ENCODE measurements around the gene DRG1. TPM values are rescaled to one million over a fixed set of nuclear protein-coding genes. Genes with fewer than 3 reads are reported as not detected.

DRG1 gene
- total RNA-seq, 4 donors from 2014 or later, result 57.7 to 67.6 (median 66.3) TPM

DNA sequence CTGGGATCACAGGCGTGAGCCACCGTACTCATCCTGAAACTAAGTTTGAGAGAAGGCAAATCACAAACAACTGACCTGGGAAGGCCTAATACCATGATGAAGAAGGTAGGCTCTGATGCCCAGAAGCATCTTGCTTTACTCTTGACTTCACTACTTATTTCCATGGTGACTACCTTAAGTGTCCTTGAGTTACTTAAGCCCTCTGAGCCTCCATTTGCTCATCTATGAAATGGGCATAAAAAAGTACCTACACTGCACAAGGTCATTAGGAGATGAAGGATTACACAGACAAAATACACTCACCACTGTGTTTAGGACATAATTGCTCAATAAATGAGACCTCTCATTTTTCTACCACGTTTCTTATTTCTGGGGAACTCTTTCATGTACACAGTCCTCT lies 62.3 kb downstream of the DRG1 start:
- no peaks in the 10 kb centered on the region for H3K9me3 ChIP-seq
- 95 to 97% methylated on average over 3 of the region's 3 CpGs for WGBS, 2 donors
- no peak for DNase-seq

DNA sequence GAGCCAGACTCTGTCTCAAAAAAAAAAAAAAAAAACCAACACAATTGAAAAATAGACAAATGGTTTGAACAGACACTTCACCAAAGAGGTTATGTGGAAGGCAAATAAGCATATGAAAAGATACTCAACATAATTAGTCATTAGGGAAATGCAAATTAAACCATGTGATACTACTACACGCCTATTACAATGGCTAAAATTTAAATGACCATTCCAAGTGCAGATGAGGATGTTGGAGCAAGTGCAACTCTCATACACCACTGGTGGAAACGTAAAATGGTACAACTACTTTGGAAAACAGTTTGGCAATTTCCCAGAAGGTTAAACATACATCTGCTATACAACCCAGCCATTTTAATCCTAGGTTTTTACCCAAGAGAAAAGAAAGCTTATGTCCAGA lies 65.9 kb downstream of the DRG1 start:
- TF ChIP-seq POLR2A (IDR thresholded peaks at IDR 0.05), result no peak
- TF ChIP-seq, protein P1, sequence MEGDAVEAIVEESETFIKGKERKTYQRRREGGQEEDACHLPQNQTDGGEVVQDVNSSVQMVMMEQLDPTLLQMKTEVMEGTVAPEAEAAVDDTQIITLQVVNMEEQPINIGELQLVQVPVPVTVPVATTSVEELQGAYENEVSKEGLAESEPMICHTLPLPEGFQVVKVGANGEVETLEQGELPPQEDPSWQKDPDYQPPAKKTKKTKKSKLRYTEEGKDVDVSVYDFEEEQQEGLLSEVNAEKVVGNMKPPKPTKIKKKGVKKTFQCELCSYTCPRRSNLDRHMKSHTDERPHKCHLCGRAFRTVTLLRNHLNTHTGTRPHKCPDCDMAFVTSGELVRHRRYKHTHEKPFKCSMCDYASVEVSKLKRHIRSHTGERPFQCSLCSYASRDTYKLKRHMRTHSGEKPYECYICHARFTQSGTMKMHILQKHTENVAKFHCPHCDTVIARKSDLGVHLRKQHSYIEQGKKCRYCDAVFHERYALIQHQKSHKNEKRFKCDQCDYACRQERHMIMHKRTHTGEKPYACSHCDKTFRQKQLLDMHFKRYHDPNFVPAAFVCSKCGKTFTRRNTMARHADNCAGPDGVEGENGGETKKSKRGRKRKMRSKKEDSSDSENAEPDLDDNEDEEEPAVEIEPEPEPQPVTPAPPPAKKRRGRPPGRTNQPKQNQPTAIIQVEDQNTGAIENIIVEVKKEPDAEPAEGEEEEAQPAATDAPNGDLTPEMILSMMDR (IDR thresholded peaks at IDR 0.05), result no peak
- Histone ChIP-seq H3K9me3 (no peaks in the 10 kb centered on the region), H3K4me1 (no peaks in the 10 kb centered on the region), H3K27ac (no peak overlapping the region), H3K4me3 (replicated peaks in 1 of 3) (no peak overlapping the region), H3K36me3 (peaks cover 29 to 42% of the 10 kb centered on the region in 2 donors), H3K27me3 (no peaks in the 10 kb centered on the region)
- DNase-seq, result no peak
- intact Hi-C loops (cut with DNase I), result no loop called here
- WGBS, 2 donors, result 95% methylated on average over 2 of the region's 2 CpGs

More for the DNA sequence above, 62.3 kb downstream of the DRG1 start:
- Histone ChIP-seq H3K27ac (no peak overlapping the region), H3K4me1 (no peaks in the 10 kb centered on the region), H3K36me3 (peaks cover 36 to 40% of the 10 kb centered on the region in 2 donors), H3K27me3 (no peaks in the 10 kb centered on the region), H3K4me3 (replicated peaks in 1 of 3) (no peak overlapping the region)
- intact Hi-C loops (cut with DNase I), result no loop called here
- no peak for TF ChIP-seq POLR2A (IDR thresholded peaks at IDR 0.05)
- TF ChIP-seq, protein P1 (IDR thresholded peaks at IDR 0.05), result no peak

DNA sequence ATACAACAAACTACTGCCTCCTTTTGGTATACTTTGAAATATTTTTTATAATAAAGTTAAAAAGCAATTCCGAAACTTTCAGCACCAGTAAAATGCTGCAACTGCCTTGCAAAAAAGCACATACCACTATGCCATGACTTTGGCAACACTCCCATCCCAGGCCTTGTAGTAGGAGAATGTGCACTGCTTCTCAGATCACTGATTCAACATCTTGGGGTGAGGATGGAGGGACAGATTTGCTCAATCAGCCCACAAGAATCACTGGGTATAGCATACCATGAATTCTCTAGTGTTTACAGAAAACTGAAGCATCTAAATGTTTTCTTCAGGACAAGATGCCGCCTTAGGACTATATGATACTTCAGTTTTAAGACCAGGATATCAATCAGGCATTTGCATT lies 75.3 kb downstream of the DRG1 start:
- intact Hi-C loops (cut with DNase I), result no loop called here
- DNase-seq, result peak in 1 of 2 donors; percentile 17
- peaks cover 0 to 3% of the 10 kb centered on the region in 2 donors for H3K4me1 ChIP-seq
- H3K36me3 ChIP-seq, result peaks cover 0 to 5% of the 10 kb centered on the region in 2 donors
- H3K9me3 ChIP-seq, result no peaks in the 10 kb centered on the region
- no peak for TF ChIP-seq POLR2A (IDR thresholded peaks at IDR 0.05)
- TF ChIP-seq, protein P1 (IDR thresholded peaks at IDR 0.05), result no peak
- H3K27ac ChIP-seq, result no peak overlapping the region
- H3K27me3 ChIP-seq, result no peaks in the 10 kb centered on the region
- 95% methylated on average over 2 of the region's 2 CpGs for WGBS, 2 donors
- H3K4me3 ChIP-seq (replicated peaks in 1 of 3), result no peak overlapping the region

DNA sequence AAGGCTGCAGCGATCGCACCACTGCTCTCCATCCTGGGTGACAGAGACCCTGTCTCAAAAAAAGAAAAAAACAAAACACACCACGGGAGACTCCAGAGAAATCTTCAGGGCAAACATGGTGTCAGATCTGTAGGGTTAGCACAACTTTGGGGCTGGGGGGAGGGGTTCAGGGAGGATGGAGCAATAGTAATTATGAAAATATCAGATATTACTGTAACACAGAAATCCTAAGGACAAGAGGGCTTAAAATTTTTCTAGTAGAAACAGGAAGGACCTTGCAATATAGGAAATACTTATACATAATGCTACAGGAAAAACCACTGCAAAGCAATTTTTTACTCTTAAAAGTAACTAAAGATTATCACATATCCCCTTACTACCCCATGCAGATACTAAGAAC lies 76.4 kb downstream of the DRG1 start:
- Histone ChIP-seq H3K4me1 (peaks cover 0 to 3% of the 10 kb centered on the region in 2 donors), H3K4me3 (replicated peaks in 1 of 3) (no peak overlapping the region), H3K9me3 (no peaks in the 10 kb centered on the region), H3K27ac (no peak overlapping the region), H3K27me3 (no peaks in the 10 kb centered on the region), H3K36me3 (peaks cover 0 to 7% of the 10 kb centered on the region in 2 donors)
- no peak for TF ChIP-seq POLR2A (IDR thresholded peaks at IDR 0.05)
- TF ChIP-seq, protein P1 (IDR thresholded peaks at IDR 0.05), result no peak
- WGBS, 2 donors, result 93% methylated on average over 3 of the region's 3 CpGs
- DNase-seq, result no peak
- intact Hi-C loops (cut with DNase I), result no loop called here

DNA sequence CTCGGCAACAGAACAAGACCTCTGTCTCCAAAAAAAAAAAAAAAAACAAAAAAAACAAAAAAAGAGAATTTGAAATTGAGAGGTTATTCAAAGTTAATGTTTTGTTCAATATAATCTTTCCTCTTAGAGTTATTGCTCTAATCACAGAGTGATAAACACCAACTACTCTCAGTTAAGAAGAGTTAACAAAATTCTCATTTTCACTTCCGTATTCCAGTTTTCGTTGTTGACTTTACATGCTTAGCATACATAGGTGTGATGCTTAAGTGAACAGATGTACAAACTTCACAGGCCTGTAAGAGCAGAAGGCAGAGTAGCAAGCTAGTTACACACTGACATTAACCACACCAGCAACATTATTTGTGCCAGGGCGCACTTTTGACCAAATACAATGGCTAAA lies 77.9 kb downstream of the DRG1 start:
- TF ChIP-seq POLR2A (IDR thresholded peaks at IDR 0.05), result no peak
- TF ChIP-seq, protein P1 (IDR thresholded peaks at IDR 0.05), result no peak
- WGBS, 2 donors, result 93 to 95% methylated on average over 4 of the region's 4 CpGs
- peaks cover 2 to 6% of the 10 kb centered on the region in 2 donors for H3K36me3 ChIP-seq
- DNase-seq, result no peak
- H3K4me1 ChIP-seq, result peaks cover 0 to 3% of the 10 kb centered on the region in 2 donors
- no peak overlapping the region for H3K27ac ChIP-seq
- no peak overlapping the region for H3K4me3 ChIP-seq (replicated peaks in 1 of 3)
- H3K9me3 ChIP-seq, result no peaks in the 10 kb centered on the region
- no peaks in the 10 kb centered on the region for H3K27me3 ChIP-seq
- intact Hi-C loops (cut with DNase I), result no loop called here
